ENCODE data around the gene PRKAR2B.

GRCh38 chr7:107181172-107181571 is 136.7 kb downstream of the PRKAR2B start:
- TF ChIP-seq POLR2A (IDR thresholded peaks at IDR 0.05; ENCODE audit: borderline replicate concordance, extremely low read depth, insufficient read depth, insufficient read length) (no peak), SRF (IDR thresholded peaks at IDR 0.05; ENCODE audit: low read depth) (no peak), ZBTB33 (IDR thresholded peaks at IDR 0.05; ENCODE audit: extremely low read depth, insufficient replicate concordance, low read length) (no peak), CTCF (IDR thresholded peaks at IDR 0.05 in 2 of 3, conservative IDR thresholded peaks at IDR 0.05 in 1 of 3; ENCODE audit: borderline replicate concordance in 1 of 3, insufficient read depth in 1 of 3, low read depth in 2 of 3, low read length in 2 of 3) (no peak), EZH2 (IDR thresholded peaks at IDR 0.05) (no peak), EGR1 (IDR thresholded peaks at IDR 0.05; ENCODE audit: low read depth) (no peak), CEBPB (IDR thresholded peaks at IDR 0.05; ENCODE audit: low read depth) (no peak), RAD21 (IDR thresholded peaks at IDR 0.05; ENCODE audit: low read depth) (no peak), POLR2AphosphoS5 (IDR thresholded peaks at IDR 0.05; ENCODE audit: low read depth, low read length) (no peak), EZH2phosphoT487 (IDR thresholded peaks at IDR 0.05; ENCODE audit: borderline replicate concordance) (no peak), SP1 (IDR thresholded peaks at IDR 0.05; ENCODE audit: low read depth) (no peak), MAX (IDR thresholded peaks at IDR 0.05) (no peak), YY1 (IDR thresholded peaks at IDR 0.05; ENCODE audit: extremely low read depth, insufficient replicate concordance, low read depth, low read length) (no peak), CBX3 (IDR thresholded peaks at IDR 0.05; ENCODE audit: low read depth) (no peak)
